Right cardiac atrium (tissue), 5 donors: ENCODE measurements around the gene CLSTN2. TPM values are rescaled to one million over a fixed set of nuclear protein-coding genes. Genes with fewer than 3 reads are reported as not detected.

Source experiments
- ATAC-seq, 2 donors: fragments of 200-7000 bp; cut with Tn5 transposase; one replicate each; pipeline versions ENCODE4 v1.8.0 to v1.9.1; 2020; ENCODE audit warnings: moderate library complexity in 2 of 2, mild to moderate bottlenecking in 1 of 2
- DNase-seq, 3 donors: peaks; one replicate each; pipeline ENCODE4 v3.0.0-alpha.2; 2020
- H3K27ac ChIP-seq: one replicate; pipeline ENCODE4 v1.5.1; 2013; ENCODE audit warnings: mild to moderate bottlenecking, low read length, control low read depth, moderate library complexity
- H3K27me3 ChIP-seq: one replicate; pipeline ENCODE4 v1.6.1; 2013; ENCODE audit not compliant: control insufficient read depth, insufficient read depth
- H3K4me1 ChIP-seq: one replicate; pipeline ENCODE4 v1.6.1; 2013; ENCODE audit warnings: low read length; ENCODE audit not compliant: control insufficient read depth, insufficient read depth
- H3K4me3 ChIP-seq: one replicate; pipeline ENCODE4 v1.5.1; 2013; ENCODE audit warnings: low read length, control low read depth
- H3K9me3 ChIP-seq: one replicate; pipeline ENCODE4 v1.6.1; 2013; ENCODE audit warnings: low read length; ENCODE audit not compliant: control insufficient read depth
- WGBS: extraction: QIAGEN DNeasy Blood & Tissue Kit; methylation state at CpG from one replicate; pipeline ENCODE4 v1.1.7; 2013; 5-methylcytosine and 5-hydroxymethylcytosine counted together
- intact Hi-C, 4 donors: fragments of 100-400 bp; cut with DNase I; formaldehyde crosslinking; loops; one replicate each; pipeline versions ENCODE4 v1.11.0 to v1.14.0; 2022 to 2023
- polyA plus RNA-seq: library from polyadenylated mRNA; stranded (reverse); fragments of 200-250 nt; gene quantifications from one replicate; pipeline ENCODE4 v1.2.3, GENCODE V29; 2013
- total RNA-seq, 4 donors: library from RNA; stranded (reverse); fragmentation: NEBNext Ultra II Directional; extraction: Animal tissue kit (Norgen Biotek cat#: 25700); gene quantifications; one replicate each; pipeline ENCODE4 v1.2.1, GENCODE V29; 2021
- donor health status: healthy with polysubstance abuse.
- donor health status: DM: no; HTN: yes; CAD: no.
- donor health status: DM: no; HTN: no; CAD: no.
- donor health status: DM: no; HTN: yes; CAD: no; lungs with severe emphysema.
- donor health status: DM: yes; HTN: yes; CAD: no.

The CLSTN2 gene
- total and polyA plus RNA-seq, 5 donors = 3.7 to 31.5 (median 24.8) TPM

- ATAC-seq = no peak
- H3K9me3 ChIP-seq = no peaks in the 10 kb centered on the region
- intact Hi-C loops = no loop called here
- no peak overlapping the region for H3K27ac ChIP-seq
- no peaks in the 10 kb centered on the region for H3K4me1 ChIP-seq
- no peak for DNase-seq
- H3K4me3 ChIP-seq = no peak overlapping the region
- WGBS = 85% methylated on average over 3 of the region's 3 CpGs
- H3K27me3 ChIP-seq = no peaks in the 10 kb centered on the region
Observed at GRCh38 chr3:140448001-140448400, 513.0 kb downstream of the CLSTN2 start.

GRCh38 chr3:140449413-140450256 lies 514.6 kb downstream of the CLSTN2 start:
- DNase-seq (no peak), ATAC-seq (no peak)
- H3K27me3 ChIP-seq = no peaks in the 10 kb centered on the region
- no peaks in the 10 kb centered on the region for H3K4me1 ChIP-seq
- no peak overlapping the region for H3K4me3 ChIP-seq
- H3K27ac ChIP-seq = no peak overlapping the region
- intact Hi-C loops = no loop called here
- H3K9me3 ChIP-seq = no peaks in the 10 kb centered on the region
- 83% methylated on average over 5 of the region's 5 CpGs for WGBS

- no peaks in the 10 kb centered on the region for H3K27me3 ChIP-seq
- no peaks in the 10 kb centered on the region for H3K9me3 ChIP-seq
- H3K4me3 ChIP-seq = no peak overlapping the region
- ATAC-seq = no peak
- DNase-seq = no peak
- 87% methylated on average over 2 of the region's 2 CpGs for WGBS
- intact Hi-C loops = no loop called here
- no peak overlapping the region for H3K27ac ChIP-seq
- no peaks in the 10 kb centered on the region for H3K4me1 ChIP-seq
Observed at GRCh38 chr3:140453750-140454149, 518.8 kb downstream of the CLSTN2 start.

GRCh38 chr3:140455521-140456214 lies 520.7 kb downstream of the CLSTN2 start:
- no peak for ATAC-seq

GRCh38 chr3:140456974-140457373 lies 522.0 kb downstream of the CLSTN2 start:
- Histone ChIP-seq H3K27me3 (no peaks in the 10 kb centered on the region), H3K9me3 (no peaks in the 10 kb centered on the region), H3K4me1 (no peaks in the 10 kb centered on the region), H3K4me3 (no peak overlapping the region), H3K27ac (no peak overlapping the region)
- no peak for DNase-seq
- 87% methylated on average over 3 of the region's 3 CpGs for WGBS
- intact Hi-C loops = no loop called here
- ATAC-seq = no peak

More at GRCh38 chr3:140455521-140456214, 520.7 kb downstream of the CLSTN2 start:
- no peak for DNase-seq
- WGBS = 75% methylated on average over 5 of the region's 5 CpGs
- intact Hi-C loops = no loop called here
- H3K4me3 ChIP-seq = no peak overlapping the region
- H3K27ac ChIP-seq = no peak overlapping the region
- H3K9me3 ChIP-seq = no peaks in the 10 kb centered on the region
- H3K4me1 ChIP-seq = no peaks in the 10 kb centered on the region
- no peaks in the 10 kb centered on the region for H3K27me3 ChIP-seq

- DNase-seq (no peak), ATAC-seq (no peak)
- Histone ChIP-seq H3K9me3 (no peaks in the 10 kb centered on the region), H3K4me1 (no peaks in the 10 kb centered on the region), H3K27me3 (no peaks in the 10 kb centered on the region), H3K4me3 (no peak overlapping the region), H3K27ac (no peak overlapping the region)
- intact Hi-C loops = no loop called here
- 91% methylated on average over 8 of the region's 8 CpGs for WGBS
Observed at GRCh38 chr3:140459462-140459861, 524.5 kb downstream of the CLSTN2 start.

- ATAC-seq (no peak), DNase-seq (no peak)
- H3K9me3 ChIP-seq = no peaks in the 10 kb centered on the region
- WGBS = 95% methylated on average over 3 of the region's 3 CpGs
- H3K27me3 ChIP-seq = no peaks in the 10 kb centered on the region
- H3K4me3 ChIP-seq = no peak overlapping the region
- H3K27ac ChIP-seq = no peak overlapping the region
- no peaks in the 10 kb centered on the region for H3K4me1 ChIP-seq
- intact Hi-C loops = no loop called here
Observed at GRCh38 chr3:140461250-140461649, 526.3 kb downstream of the CLSTN2 start.

GRCh38 chr3:140463355-140463754 lies 528.4 kb downstream of the CLSTN2 start:
- Histone ChIP-seq H3K4me1 (peaks cover 3% of the 10 kb centered on the region), H3K27ac (no peak overlapping the region), H3K4me3 (no peak overlapping the region), H3K9me3 (no peaks in the 10 kb centered on the region), H3K27me3 (no peaks in the 10 kb centered on the region)
- DNase-seq = peak in 1 of 3 donors; percentile 53
- 31% methylated on average over 2 of the region's 2 CpGs for WGBS
- intact Hi-C loops = no loop called here
- ATAC-seq = peak; percentile 74 to 75

- no peak overlapping the region for H3K27ac ChIP-seq
- DNase-seq = no peak
- intact Hi-C loops = no loop called here
- H3K9me3 ChIP-seq = no peaks in the 10 kb centered on the region
- peaks cover 3% of the 10 kb centered on the region for H3K4me1 ChIP-seq
- ATAC-seq = no peak
- no peaks in the 10 kb centered on the region for H3K27me3 ChIP-seq
- no peak overlapping the region for H3K4me3 ChIP-seq
Observed at GRCh38 chr3:140465988-140466387, 531.0 kb downstream of the CLSTN2 start.

GRCh38 chr3:140466535-140466934 lies 531.5 kb downstream of the CLSTN2 start:
- intact Hi-C loops = no loop called here

GRCh38 chr3:140467104-140467577 lies 532.2 kb downstream of the CLSTN2 start:
- Histone ChIP-seq H3K9me3 (no peaks in the 10 kb centered on the region), H3K4me1 (peaks cover 3% of the 10 kb centered on the region), H3K27ac (no peak overlapping the region), H3K4me3 (no peak overlapping the region), H3K27me3 (no peaks in the 10 kb centered on the region)
- 58% methylated on average over 4 of the region's 4 CpGs for WGBS
- ATAC-seq = peak; percentile 24 to 66
- DNase-seq = no peak
- intact Hi-C loops = no loop called here

More at GRCh38 chr3:140466535-140466934, 531.5 kb downstream of the CLSTN2 start:
- peaks cover 3% of the 10 kb centered on the region for H3K4me1 ChIP-seq
- H3K4me3 ChIP-seq = no peak overlapping the region
- H3K27ac ChIP-seq = no peak overlapping the region
- no peak for DNase-seq
- no peaks in the 10 kb centered on the region for H3K27me3 ChIP-seq
- WGBS = 94% methylated on average over 9 of the region's 9 CpGs
- no peaks in the 10 kb centered on the region for H3K9me3 ChIP-seq
- ATAC-seq = no peak
